Ascending aorta (tissue), 2 donors: ENCODE data around the gene ZNF491. TPM values are rescaled to one million over a fixed set of nuclear protein-coding genes. Genes with fewer than 3 reads are reported as not detected.

ENCODE experiments used
- DNase-seq, 2 donors: peaks; one replicate each; pipeline ENCODE4 v3.0.0-alpha.2; 2019; ENCODE audit warnings: low spot score in 2 of 2
- H3K27ac ChIP-seq, 2 donors: fragments of 200-600 bp; sonication (generic); one replicate each; pipeline ENCODE4 v1.5.1; 2016 to 2017; ENCODE audit warnings: mild to moderate bottlenecking in 1 of 2
- H3K27me3 ChIP-seq: fragments of 200-600 bp; sonication (generic); one replicate; pipeline ENCODE4 v1.5.1; 2017
- H3K36me3 ChIP-seq, 2 donors: fragments of 200-600 bp; sonication (generic); one replicate each; pipeline ENCODE4 v1.5.1; 2016
- H3K4me1 ChIP-seq, 2 donors: fragments of 200-600 bp; sonication (generic); one replicate each; pipeline ENCODE4 v1.5.1; 2016 to 2017; ENCODE audit warnings: mild to moderate bottlenecking in 1 of 2
- H3K4me3 ChIP-seq, 2 donors: fragments of 200-600 bp; sonication (generic); one replicate each; pipeline ENCODE4 v1.5.1; 2016 to 2017; ENCODE audit warnings: mild to moderate bottlenecking in 1 of 2
- H3K9me3 ChIP-seq, 2 donors: fragments of 200-600 bp; sonication (generic); one replicate each; pipeline ENCODE4 v1.5.1; 2016
- intact Hi-C: fragments of 100-400 bp; cut with DNase I; formaldehyde crosslinking; loops from one replicate; pipeline ENCODE4 v1.15.1; 2023
- total RNA-seq: library from RNA; depleted of rRNA; stranded (reverse); fragments of >200 nt; gene quantifications from one replicate; pipeline ENCODE4 v1.1.0, GENCODE V29; 2016
- TF ChIP-seq, protein P1 (sequence below), 3 experiments: fragments of 200-600 bp in 2 of 3; fragments of 450-650 bp in 1 of 3; sonication (generic) in 2 of 3; IDR thresholded peaks; one replicate each; pipeline ENCODE4 v1.5.1; 2016 to 2019; ENCODE audit warnings: antibody characterized with exemption in 3 of 3, mild to moderate bottlenecking in 1 of 3, moderate library complexity in 1 of 3

The ZNF491 gene
- total RNA-seq, 1 donor from 2014 or later, result not detected

- intact Hi-C loops, result no loop called here
- Histone ChIP-seq H3K27me3 (no peaks in the 10 kb centered on the region), H3K36me3 (peaks cover 21 to 53% of the 10 kb centered on the region in 2 donors), H3K4me3 (no peak overlapping the region), H3K27ac (no peak overlapping the region), H3K9me3 (peaks cover 95 to 100% of the 10 kb centered on the region in 2 donors), H3K4me1 (no peaks in the 10 kb centered on the region)
- DNase-seq, result no peak
- TF ChIP-seq, protein P1, sequence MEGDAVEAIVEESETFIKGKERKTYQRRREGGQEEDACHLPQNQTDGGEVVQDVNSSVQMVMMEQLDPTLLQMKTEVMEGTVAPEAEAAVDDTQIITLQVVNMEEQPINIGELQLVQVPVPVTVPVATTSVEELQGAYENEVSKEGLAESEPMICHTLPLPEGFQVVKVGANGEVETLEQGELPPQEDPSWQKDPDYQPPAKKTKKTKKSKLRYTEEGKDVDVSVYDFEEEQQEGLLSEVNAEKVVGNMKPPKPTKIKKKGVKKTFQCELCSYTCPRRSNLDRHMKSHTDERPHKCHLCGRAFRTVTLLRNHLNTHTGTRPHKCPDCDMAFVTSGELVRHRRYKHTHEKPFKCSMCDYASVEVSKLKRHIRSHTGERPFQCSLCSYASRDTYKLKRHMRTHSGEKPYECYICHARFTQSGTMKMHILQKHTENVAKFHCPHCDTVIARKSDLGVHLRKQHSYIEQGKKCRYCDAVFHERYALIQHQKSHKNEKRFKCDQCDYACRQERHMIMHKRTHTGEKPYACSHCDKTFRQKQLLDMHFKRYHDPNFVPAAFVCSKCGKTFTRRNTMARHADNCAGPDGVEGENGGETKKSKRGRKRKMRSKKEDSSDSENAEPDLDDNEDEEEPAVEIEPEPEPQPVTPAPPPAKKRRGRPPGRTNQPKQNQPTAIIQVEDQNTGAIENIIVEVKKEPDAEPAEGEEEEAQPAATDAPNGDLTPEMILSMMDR (IDR thresholded peaks at IDR 0.05), result no peak
Measured at GRCh38 chr19:11784356-11784755, 14.0 kb upstream of the ZNF491 start.

DNA sequence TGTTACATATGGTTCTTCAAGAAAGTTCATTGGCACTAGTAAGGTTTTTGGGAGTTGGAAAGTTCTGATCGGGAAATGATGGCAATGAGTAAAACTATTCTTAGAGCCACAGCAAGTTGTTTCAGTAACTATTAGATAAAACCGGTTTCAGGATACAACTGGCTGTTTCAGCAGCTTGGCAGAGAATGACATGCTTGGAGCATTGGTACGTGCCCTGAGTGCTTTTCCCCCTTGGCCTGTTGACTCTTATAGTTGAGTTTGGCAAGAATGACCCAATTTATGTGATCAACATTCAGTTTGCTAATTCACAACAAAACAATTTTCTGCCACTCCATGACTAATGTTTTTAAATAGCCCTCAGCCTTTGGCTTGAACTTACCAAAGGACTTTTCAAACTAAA is 10.8 kb upstream of the ZNF491 start:
- intact Hi-C loops, result no loop called here
- peaks cover 0 to 21% of the 10 kb centered on the region in 2 donors for H3K36me3 ChIP-seq
- TF ChIP-seq, protein P1 (IDR thresholded peaks at IDR 0.05), result no peak
- no peak overlapping the region for H3K4me3 ChIP-seq
- DNase-seq, result no peak
- H3K27ac ChIP-seq, result no peak overlapping the region
- no peaks in the 10 kb centered on the region for H3K4me1 ChIP-seq
- no peaks in the 10 kb centered on the region for H3K27me3 ChIP-seq
- peaks cover 81 to 98% of the 10 kb centered on the region in 2 donors for H3K9me3 ChIP-seq

DNA sequence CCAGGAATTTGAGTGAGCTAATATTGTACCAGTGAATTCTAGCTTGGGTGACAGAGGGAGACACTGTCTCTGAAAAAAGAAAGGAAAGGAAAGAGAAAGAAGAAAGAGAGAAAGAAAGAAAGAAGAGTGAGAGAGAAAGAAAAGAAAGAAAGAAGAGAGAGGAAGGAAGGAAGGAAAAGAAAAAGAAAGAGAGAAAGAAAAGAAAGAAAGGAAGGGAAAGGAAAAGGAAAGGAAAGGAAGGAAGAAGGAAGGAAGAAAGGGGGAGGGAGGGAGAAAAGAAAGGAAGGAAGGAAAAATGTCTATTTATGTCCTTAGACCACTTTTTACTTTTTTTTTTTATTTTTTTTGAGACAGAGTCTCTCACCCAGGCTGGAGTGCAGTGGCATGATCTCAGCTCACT is 5.4 kb upstream of the ZNF491 start:
- H3K4me3 ChIP-seq, result no peak overlapping the region
- peaks cover 31 to 45% of the 10 kb centered on the region in 2 donors for H3K9me3 ChIP-seq
- TF ChIP-seq, protein P1 (IDR thresholded peaks at IDR 0.05), result no peak
- no peaks in the 10 kb centered on the region for H3K36me3 ChIP-seq
- no peak for DNase-seq
- peaks cover 3 to 5% of the 10 kb centered on the region in 2 donors for H3K4me1 ChIP-seq
- no peak overlapping the region for H3K27ac ChIP-seq
- H3K27me3 ChIP-seq, result no peaks in the 10 kb centered on the region
- intact Hi-C loops, result no loop called here

DNA sequence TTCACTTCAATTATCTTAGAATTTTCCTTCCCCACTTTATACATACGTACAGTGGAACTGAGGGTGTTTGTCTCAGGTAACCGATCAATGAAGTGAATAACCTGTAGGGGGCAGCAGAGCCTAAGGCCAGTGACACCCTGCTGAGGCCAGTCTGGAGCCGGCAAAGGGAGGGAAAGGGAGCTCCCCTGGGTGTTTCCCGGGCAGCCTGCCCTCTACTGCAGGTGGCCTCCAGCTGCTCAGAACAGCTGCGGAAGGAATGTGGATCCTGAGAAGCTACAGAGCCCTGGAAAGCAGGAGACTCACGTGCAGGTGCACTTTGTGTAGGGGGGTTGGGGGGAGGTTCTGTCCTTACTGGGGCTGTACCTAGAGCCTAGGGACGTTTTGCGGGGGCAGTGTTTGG is 832 bp upstream of the ZNF491 start:
- Histone ChIP-seq H3K36me3 (no peaks in the 10 kb centered on the region), H3K9me3 (peaks cover 0 to 2% of the 10 kb centered on the region in 2 donors), H3K27ac (peak overlapping the region in 1 of 2 donors; percentile 60), H3K4me1 (peaks cover 6 to 8% of the 10 kb centered on the region in 2 donors), H3K27me3 (no peaks in the 10 kb centered on the region), H3K4me3 (peak overlapping the region in 1 of 2 donors; percentile 71)
- peak; percentile 23 to 85 for DNase-seq
- TF ChIP-seq, protein P1 (IDR thresholded peaks at IDR 0.05), result peak; percentile 81 to 90 (median 83)
- intact Hi-C loops, result loop anchor here (1.0 to 5.0 kb wide), 4 partner anchors 31 to 265 kb away; partner anchors contain the start of genes ZNF441, ZNF69 and ZNF844

DNA sequence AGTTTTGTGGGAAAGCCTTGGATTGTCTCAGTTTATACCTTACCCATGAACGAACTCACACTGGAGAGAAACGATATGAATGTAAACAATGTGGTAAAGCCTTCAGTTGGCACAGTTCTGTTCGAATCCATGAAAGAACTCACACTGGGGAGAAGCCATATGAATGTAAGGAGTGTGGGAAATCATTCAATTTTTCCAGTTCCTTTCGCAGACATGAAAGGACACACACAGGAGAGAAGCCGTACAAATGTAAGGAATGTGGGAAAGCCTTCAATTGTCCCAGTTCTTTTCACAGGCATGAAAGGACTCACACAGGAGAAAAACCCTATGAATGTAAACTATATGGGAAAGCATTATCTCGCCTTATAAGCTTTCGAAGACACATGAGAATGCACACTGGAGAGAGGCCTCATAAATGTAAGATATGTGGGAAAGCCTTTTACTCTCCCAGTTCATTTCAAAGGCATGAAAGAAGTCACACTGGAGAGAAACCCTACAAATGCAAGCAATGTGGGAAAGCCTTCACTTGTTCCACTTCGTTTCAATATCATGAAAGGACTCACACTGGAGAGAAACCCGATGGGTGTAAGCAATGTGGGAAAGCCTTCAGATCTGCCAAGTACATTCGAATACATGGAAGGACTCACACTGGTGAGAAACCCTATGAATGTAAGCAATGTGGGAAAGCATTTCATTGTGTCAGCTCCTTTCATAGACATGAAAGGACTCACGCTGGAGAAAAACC is 8.2 kb downstream of the ZNF491 start:
- Histone ChIP-seq H3K4me3 (no peak overlapping the region), H3K27ac (no peak overlapping the region), H3K9me3 (peaks cover 19 to 32% of the 10 kb centered on the region in 2 donors), H3K36me3 (peaks cover 11 to 19% of the 10 kb centered on the region in 2 donors), H3K4me1 (no peaks in the 10 kb centered on the region), H3K27me3 (no peaks in the 10 kb centered on the region)
- no peak for DNase-seq
- TF ChIP-seq, protein P1 (IDR thresholded peaks at IDR 0.05), result no peak
- intact Hi-C loops, result no loop called here
